Caki2 (cell line): ENCODE results near the gene ATXN1. TPM values are rescaled to one million over a fixed set of nuclear protein-coding genes. Genes with fewer than 3 reads are reported as not detected.
"Not testable (repeated sequence)": the region's sequence is repeated elsewhere in the genome, so short reads cannot be mapped to it uniquely, and the experiment has no call there.

ENCODE experiments used
- DNase-seq: peaks from one replicate; pipeline ENCODE4 v3.0.0-alpha.2; 2015; ENCODE audit warnings: low read depth
- in situ Hi-C: cut with HindIII; loops from 2 replicates; pipeline ENCODE4 v1.10.0; 2016; ENCODE audit warnings: low sequenced_read_pairs, low pct_unique_long_range_greater_than_20kb, mixed read lengths
- total RNA-seq: library from RNA; depleted of rRNA; stranded (reverse); fragments of >200 nt; shearing (Covaris generic); gene quantifications from 2 replicates; pipeline ENCODE4 v1.2.3, GENCODE V29; 2014; ENCODE audit warnings: low replicate concordance

The ATXN1 gene
- total RNA-seq, 1 experiment from 2014 or later = 23.8 TPM

DNA sequence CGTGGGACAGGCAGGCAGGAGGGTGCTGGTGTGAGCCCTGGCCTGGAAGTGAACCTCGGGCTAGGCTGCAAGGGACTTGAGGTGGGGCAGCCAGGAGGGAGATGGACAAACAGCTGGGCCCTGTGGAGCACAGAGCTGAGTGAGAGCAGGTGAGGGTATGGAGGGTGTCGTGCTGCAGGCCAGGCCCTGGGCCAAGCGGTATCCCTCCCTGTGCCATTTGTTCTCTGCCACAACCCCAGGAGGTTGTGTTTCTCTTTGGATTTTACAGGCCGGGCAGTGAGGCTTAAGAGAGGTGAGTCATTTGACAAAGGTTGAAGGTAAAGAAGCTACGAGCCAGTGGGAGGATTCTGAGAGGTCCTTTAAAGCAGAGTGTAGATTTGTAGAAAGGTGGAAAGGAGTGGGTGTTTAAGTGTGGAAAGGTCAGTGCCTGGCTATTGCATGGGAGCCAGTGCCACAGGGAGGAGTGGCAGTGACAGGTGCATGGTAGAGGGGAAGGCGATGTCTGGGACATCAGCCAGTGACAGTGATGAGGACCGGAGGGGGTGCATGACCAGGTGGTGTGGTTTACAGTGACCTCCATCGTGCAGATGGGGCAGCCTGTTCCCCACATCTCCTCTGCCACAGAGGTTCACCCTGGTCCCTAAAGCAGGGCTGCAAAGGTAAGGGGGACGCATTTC lies 483.1 kb downstream of the ATXN1 start:
- peak; percentile 20 for DNase-seq

DNA sequence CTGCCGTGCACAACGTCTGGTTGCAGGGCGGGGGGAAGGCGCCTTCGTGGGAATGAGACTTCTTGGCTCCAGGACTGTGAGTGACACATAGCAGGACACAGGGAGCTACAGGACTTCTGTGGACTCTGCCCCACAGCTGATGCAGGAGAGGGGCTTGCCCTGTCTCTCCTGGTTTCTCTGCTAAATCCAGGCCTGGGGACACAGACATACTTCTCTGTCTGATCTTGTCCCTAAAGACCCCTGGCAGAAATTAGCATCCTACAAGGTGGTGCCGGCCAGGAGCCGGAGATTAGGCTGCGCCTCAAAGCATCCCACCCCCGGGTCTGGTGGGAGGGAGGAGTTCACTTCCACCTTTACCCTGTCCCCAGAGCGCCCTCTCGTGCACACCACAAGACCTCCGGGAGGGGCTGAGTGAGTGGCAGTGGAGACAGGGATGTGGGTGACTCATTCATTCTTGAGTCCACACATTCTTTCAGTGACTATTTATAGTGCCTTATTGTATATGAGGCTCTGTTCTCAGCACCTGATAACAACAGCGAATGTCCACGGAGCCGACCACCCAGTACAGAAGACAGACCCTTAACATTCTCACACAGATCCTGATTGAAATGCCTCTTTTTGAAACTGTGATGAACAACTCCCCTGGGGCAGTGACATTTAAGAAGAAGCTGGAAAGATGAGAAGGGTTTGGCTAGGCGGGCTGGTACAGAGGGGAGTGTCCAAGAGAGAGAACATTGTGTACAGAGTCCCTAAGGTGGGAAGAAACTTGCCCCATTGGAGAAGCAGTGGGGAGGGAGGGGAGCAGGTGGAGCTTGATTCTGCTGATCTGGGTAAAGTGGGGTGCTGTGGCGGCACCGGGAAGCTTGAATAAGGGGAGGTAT lies 483.9 kb downstream of the ATXN1 start:
- DNase-seq = peak; percentile 81
- in situ Hi-C loops = no loop called here

More for the DNA sequence above, 483.1 kb downstream of the ATXN1 start:
- in situ Hi-C loops = no loop called here

DNA sequence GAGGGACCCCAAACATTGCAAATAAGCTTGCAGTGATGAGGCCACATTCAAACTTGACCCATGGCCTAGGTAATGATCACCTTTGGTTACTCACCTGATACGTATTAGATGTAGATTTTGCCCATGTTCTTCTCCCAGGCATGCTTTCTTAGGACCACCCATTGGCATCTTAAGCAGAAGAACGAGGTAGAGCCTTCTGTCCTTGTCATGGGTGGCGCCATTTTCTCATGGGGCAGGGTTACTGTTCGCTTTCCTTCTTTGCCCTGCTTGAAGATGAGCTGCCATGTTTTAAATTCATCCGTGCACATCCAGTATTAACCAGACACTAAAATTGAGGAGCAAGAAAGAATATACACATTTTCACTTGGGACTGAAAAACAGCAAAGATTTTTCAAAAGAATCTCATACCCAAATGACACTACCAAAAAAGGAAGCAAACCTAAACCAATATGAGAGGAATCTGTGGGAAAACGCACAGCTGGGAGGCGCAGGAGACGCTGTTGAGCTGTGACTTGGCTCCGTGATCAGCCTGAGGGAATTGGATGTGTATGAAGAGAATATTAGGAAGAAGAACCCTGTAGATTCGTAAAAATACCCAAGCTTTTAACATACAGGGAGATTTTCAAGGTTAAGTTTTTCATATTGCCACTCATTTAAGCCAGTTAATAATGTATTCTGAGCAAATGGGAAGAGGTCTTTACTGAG lies 486.2 kb downstream of the ATXN1 start:
- in situ Hi-C loops = no loop called here

GRCh38 chr6:16274483-16274882 lies 486.8 kb downstream of the ATXN1 start:
- in situ Hi-C loops = no loop called here
- DNase-seq = no peak

More for the DNA sequence above, 486.2 kb downstream of the ATXN1 start:
- no peak for DNase-seq

GRCh38 chr6:16273256-16273655 lies 488.0 kb downstream of the ATXN1 start:
- no peak for DNase-seq
- in situ Hi-C loops = no loop called here

DNA sequence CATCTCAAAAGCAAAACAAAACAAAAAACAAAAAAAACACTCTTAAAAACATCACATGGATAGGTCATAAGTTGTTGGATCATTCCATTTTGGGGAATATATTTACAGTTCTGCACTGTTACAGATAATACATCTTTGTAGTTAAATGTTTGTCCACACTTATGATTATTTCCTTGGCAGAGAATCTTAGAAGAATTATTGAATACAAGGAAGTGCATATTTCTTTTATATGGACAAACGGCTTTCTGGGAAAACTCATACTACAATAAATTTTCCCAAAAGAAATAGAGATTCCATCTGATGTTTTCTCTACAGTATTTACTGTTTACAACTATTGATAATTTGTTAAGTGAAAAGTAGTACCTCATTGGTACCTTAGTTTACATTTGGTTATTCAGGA lies 489.1 kb downstream of the ATXN1 start:
- in situ Hi-C loops = no loop called here
- no peak for DNase-seq

- in situ Hi-C loops = no loop called here
These were observed 489.8 kb downstream of the ATXN1 start for GRCh38 chr6:16271428-16271827.

GRCh38 chr6:16270178-16270794 lies 491.0 kb downstream of the ATXN1 start:
- in situ Hi-C loops = no loop called here
- no peak for DNase-seq

More at GRCh38 chr6:16271428-16271827, 489.8 kb downstream of the ATXN1 start:
- no peak for DNase-seq

GRCh38 chr6:16269442-16270070 lies 491.7 kb downstream of the ATXN1 start:
- in situ Hi-C loops, DNase-seq: not testable (repeated sequence)

DNA sequence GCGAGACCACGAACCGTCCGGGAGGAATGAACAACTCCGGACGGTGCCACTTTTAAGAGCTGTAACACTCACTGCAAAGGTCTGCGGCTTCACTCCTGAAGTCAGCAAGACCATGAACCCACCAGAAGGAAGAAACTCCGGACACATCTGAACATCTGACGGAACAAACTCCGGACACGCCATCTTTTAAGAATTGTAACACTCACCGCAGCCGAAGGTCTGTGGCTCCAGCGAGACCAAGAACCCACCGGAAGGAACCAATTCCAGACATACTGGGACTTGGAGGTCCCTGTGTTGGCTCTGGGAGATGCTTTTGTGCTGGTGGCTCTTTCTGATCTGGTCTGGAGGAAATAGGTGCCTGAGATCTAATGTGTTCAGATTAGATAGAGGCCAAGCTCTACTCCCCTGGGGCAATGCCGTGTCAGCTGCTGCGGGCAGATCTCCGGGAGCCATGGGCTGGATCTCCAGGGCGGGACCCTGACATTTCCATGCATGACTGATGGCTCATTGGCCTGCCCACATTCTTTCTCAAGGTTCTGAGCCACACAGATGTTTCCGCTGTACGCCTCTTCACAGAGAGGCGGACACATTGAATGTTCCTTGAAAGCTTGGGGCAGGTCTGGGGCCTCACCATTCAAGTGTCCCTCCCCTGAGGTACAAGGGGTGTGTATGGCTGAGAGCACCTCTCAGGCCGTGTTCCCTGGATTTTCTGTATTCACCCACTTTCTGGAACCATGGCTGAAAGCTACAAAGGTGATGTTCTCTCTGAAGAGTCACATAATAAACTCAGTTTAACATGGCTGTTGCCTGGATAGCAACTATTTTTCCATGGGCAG lies 493.6 kb downstream of the ATXN1 start:
- in situ Hi-C loops = no loop called here
- DNase-seq = no peak

GRCh38 chr6:16265351-16266341 lies 495.6 kb downstream of the ATXN1 start:
- in situ Hi-C loops = no loop called here
- no peak for DNase-seq

- in situ Hi-C loops = no loop called here
- DNase-seq = no peak
These were observed 496.5 kb downstream of the ATXN1 start for GRCh38 chr6:16264785-16265184.

- DNase-seq, in situ Hi-C loops: not testable (repeated sequence)
These were observed 497.7 kb downstream of the ATXN1 start for GRCh38 chr6:16263464-16264099.

DNA sequence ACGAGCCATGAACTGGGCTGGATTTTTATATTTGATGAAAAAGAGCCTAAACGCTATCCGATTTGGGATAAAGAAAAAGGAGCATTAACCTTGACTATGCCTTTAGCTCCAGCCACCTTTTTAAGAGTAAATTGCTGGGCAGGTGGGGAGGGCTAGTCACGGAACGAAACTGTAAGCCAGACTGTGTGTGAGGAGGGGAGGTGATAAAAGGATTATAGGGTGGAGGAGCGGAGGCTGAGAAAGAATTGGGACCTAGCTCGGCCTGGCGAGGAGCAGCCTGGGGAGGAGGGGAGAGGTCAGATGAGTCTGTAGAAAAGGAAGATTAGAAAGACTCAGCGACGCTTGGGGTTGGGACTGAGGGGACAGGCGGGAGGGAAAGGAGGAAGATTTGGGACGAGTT lies 498.5 kb downstream of the ATXN1 start:
- DNase-seq, in situ Hi-C loops: not testable (repeated sequence)

DNA sequence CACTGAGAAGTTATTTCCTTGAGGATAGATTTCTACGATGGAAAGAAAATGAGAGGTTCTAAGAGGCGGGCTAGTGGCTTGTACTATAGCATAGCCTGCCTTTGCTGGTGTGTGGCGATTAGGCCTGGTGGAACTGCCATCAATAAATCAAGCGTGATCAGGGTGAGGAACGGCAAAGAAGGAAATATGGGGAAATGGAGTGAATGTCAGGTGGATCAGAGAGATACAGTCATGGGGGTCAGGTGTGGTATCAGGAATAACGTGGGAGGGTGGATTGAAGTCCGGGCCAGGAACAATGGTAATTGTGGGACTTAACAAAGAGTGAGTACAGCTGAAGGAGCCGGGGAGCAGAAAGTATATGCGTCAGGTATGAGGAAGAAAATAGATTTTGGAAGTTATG lies 500.7 kb downstream of the ATXN1 start:
- in situ Hi-C loops, DNase-seq: not testable (repeated sequence)

DNA sequence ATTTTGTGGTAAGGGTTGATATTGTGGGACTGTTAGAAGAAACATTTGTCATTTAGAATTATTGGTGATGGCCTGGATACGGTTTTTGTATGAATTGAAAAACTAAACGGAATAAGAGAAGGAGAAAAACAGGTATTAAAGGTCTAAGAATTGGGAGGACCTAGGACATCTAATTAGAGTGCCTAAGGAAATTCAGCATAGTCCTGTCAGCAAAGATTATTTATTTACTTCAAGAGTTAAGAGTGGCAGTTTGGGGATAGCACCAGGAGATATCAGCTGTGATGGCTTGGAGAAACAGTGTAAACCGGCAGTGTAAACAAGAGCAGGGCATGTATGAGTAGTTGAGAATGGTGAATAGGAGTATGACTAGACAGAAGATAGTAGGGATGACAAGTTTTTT lies 501.7 kb downstream of the ATXN1 start:
- in situ Hi-C loops, DNase-seq: not testable (repeated sequence)
